ENCODE data around the gene ZNF648.
"Not testable (repeated sequence)": the region's sequence is repeated elsewhere in the genome, so short reads cannot be mapped to it uniquely, and the experiment has no call there.

The ZNF648 gene

GRCh38 chr1:182015360-182015759 lies 46.2 kb downstream of the ZNF648 start:
- DNase-seq: no peak

GRCh38 chr1:182010800-182011370 lies 50.6 kb downstream of the ZNF648 start:
- not testable (repeated sequence) for DNase-seq

- not testable (repeated sequence) for DNase-seq
These were observed 56.1 kb downstream of the ZNF648 start for GRCh38 chr1:182005398-182005797.

GRCh38 chr1:182004601-182005000 lies 56.9 kb downstream of the ZNF648 start:
- no peak for DNase-seq

Data from NCI-H2107 (cell line).